Loucy (cell line): ENCODE measurements around the gene URI1.

Experiments
- H2AFZ ChIP-seq: fragments of 200-600 bp; sonication (generic); 2 replicates; pipeline ENCODE4 v1.6.0; 2016; ENCODE audit warnings: antibody characterized with exemption, mild to moderate bottlenecking, low read length, moderate library complexity
- H3F3A ChIP-seq: fragments of 200-600 bp; 2 replicates; pipeline ENCODE4 v1.6.0; 2016; ENCODE audit warnings: antibody characterized with exemption, low read depth, mild to moderate bottlenecking
- H3K27me3 ChIP-seq: fragments of 200-600 bp; sonication (generic); 2 replicates; pipeline ENCODE4 v1.6.1; 2014; ENCODE audit warnings: low read length, mild to moderate bottlenecking; ENCODE audit not compliant: insufficient read depth, poor library complexity, severe bottlenecking
- H3K36me3 ChIP-seq: fragments of 200-600 bp; sonication (generic); 2 replicates; pipeline ENCODE4 v1.6.1; 2016; ENCODE audit warnings: low read length; ENCODE audit not compliant: insufficient read depth
- H3K4me1 ChIP-seq: fragments of 200-600 bp; sonication (generic); 2 replicates; pipeline ENCODE4 v1.5.1; 2014; ENCODE audit warnings: low read length, mild to moderate bottlenecking; ENCODE audit not compliant: insufficient read depth, poor library complexity, severe bottlenecking
- H3K4me2 ChIP-seq: fragments of 200-600 bp; sonication (generic); 2 replicates; pipeline ENCODE4 v1.6.0; 2014; ENCODE audit warnings: antibody characterized with exemption, low read length, low read depth, mild to moderate bottlenecking; ENCODE audit not compliant: poor library complexity, severe bottlenecking
- H3K4me3 ChIP-seq: fragments of 200-600 bp; sonication (generic); 2 replicates; pipeline ENCODE4 v1.5.1; 2014; ENCODE audit warnings: low read length, mild to moderate bottlenecking, mixed read lengths; ENCODE audit not compliant: poor library complexity, severe bottlenecking
- H3K79me2 ChIP-seq: fragments of 200-600 bp; sonication (generic); 2 replicates; pipeline ENCODE4 v1.6.1; 2014; ENCODE audit warnings: low read length; ENCODE audit not compliant: insufficient read depth
- H3K9ac ChIP-seq: fragments of 200-600 bp; sonication (generic); 2 replicates; pipeline ENCODE4 v1.6.0; 2014; ENCODE audit warnings: mild to moderate bottlenecking, low read depth, low read length, moderate library complexity; ENCODE audit not compliant: poor library complexity, severe bottlenecking
- H3K9me2 ChIP-seq: fragments of 200-600 bp; sonication (generic); replicated peaks from 2 replicates; pipeline ENCODE4 v1.6.1; 2016; ENCODE audit warnings: low read depth, low read length, mixed read lengths
- H3K9me3 ChIP-seq: fragments of 200-600 bp; sonication (generic); 2 replicates; pipeline ENCODE4 v1.6.1; 2014; ENCODE audit warnings: mild to moderate bottlenecking, antibody characterized with exemption, low read length, low read depth; ENCODE audit not compliant: insufficient read depth
- H4K20me1 ChIP-seq: fragments of 200-600 bp; sonication (generic); 2 replicates; pipeline ENCODE4 v1.6.0; 2014; ENCODE audit warnings: antibody characterized with exemption, low read length, mild to moderate bottlenecking; ENCODE audit not compliant: insufficient read depth, poor library complexity, severe bottlenecking
- CTCF ChIP-seq: fragments of 200-600 bp; sonication (generic); conservative IDR thresholded peaks from 2 replicates; pipeline ENCODE4 v1.5.1; 2014; ENCODE audit warnings: mild to moderate bottlenecking, antibody characterized with exemption, low read length
- EZH2phosphoT487 ChIP-seq: fragments of 200-600 bp; IDR thresholded peaks from 2 replicates; pipeline ENCODE4 v1.6.1; 2018; ENCODE audit warnings: antibody characterized with exemption, mild to moderate bottlenecking, moderate library complexity, borderline replicate concordance

Gene URI1

GRCh38 chr19:29978080-29978479, 36.0 kb downstream of the URI1 start:
- Histone ChIP-seq H3K9ac (no peak overlapping the region), H4K20me1 (peaks cover 89% of the 10 kb centered on the region), H3K79me2 (peaks cover 99% of the 10 kb centered on the region), H3K9me2 (no peaks in the 10 kb centered on the region), H3F3A (no peaks in the 10 kb centered on the region; the same call in 1 of the 2 replicates), H3K4me2 (peak overlapping the region; percentile 30), H3K4me3 (no peak overlapping the region), H3K36me3 (no peaks in the 10 kb centered on the region), H3K4me1 (peaks cover 46% of the 10 kb centered on the region), H3K27me3 (no peaks in the 10 kb centered on the region), H3K9me3 (no peaks in the 10 kb centered on the region), H2AFZ (no peak overlapping the region)
- TF ChIP-seq CTCF (no peak), EZH2phosphoT487 (no peak)

GRCh38 chr19:29983568-29983967, 41.5 kb downstream of the URI1 start:
- Histone ChIP-seq H3K9ac (no peak overlapping the region), H3K9me3 (no peaks in the 10 kb centered on the region), H4K20me1 (peaks cover 64% of the 10 kb centered on the region), H3K4me3 (no peak overlapping the region), H3K27me3 (no peaks in the 10 kb centered on the region), H3F3A (no peaks in the 10 kb centered on the region), H3K9me2 (no peaks in the 10 kb centered on the region), H3K79me2 (peaks cover 92% of the 10 kb centered on the region), H3K4me1 (peaks cover 18% of the 10 kb centered on the region), H2AFZ (no peak overlapping the region), H3K4me2 (no peak overlapping the region), H3K36me3 (peaks cover 19% of the 10 kb centered on the region)
- TF ChIP-seq EZH2phosphoT487 (no peak), CTCF (no peak)

GRCh38 chr19:29985196-29985595, 43.2 kb downstream of the URI1 start:
- H3K4me3 ChIP-seq: no peak overlapping the region
- H3F3A ChIP-seq: no peaks in the 10 kb centered on the region
- H2AFZ ChIP-seq: no peak overlapping the region
- TF ChIP-seq CTCF: no peak
- no peak for TF ChIP-seq EZH2phosphoT487
- H3K4me2 ChIP-seq: no peak overlapping the region
- peaks cover 30% of the 10 kb centered on the region for H3K36me3 ChIP-seq
- H3K9ac ChIP-seq: no peak overlapping the region
- no peaks in the 10 kb centered on the region for H3K9me3 ChIP-seq
- H3K27me3 ChIP-seq: no peaks in the 10 kb centered on the region
- peaks cover 88% of the 10 kb centered on the region for H3K79me2 ChIP-seq
- peaks cover 16% of the 10 kb centered on the region for H3K4me1 ChIP-seq
- no peaks in the 10 kb centered on the region for H3K9me2 ChIP-seq
- peaks cover 50% of the 10 kb centered on the region for H4K20me1 ChIP-seq
